ENCODE data around the gene ATXN10.

- TF ChIP-seq CTCF (IDR thresholded peaks at IDR 0.05) = no peak
- no peak for TF ChIP-seq POLR2A (IDR thresholded peaks at IDR 0.05)
Measured at GRCh38 chr22:45866646-45867117, 195.0 kb downstream of the ATXN10 start.
